GM18502 (cell line): Measurements from ENCODE around the gene SLCO1B1.
"Not testable (repeated sequence)": the region's sequence is repeated elsewhere in the genome, so short reads cannot be mapped to it uniquely, and the experiment has no call there.

Experiments
- ATAC-seq: cut with Tn5 transposase; IDR thresholded peaks from one replicate; pipeline ENCODE4 v1.9.1; 2021; ENCODE audit warnings: mild to moderate bottlenecking; ENCODE audit not compliant: unreplicated experiment, poor library complexity

Gene SLCO1B1

GRCh38 chr12:21130998-21131397 lies at the start of gene SLCO1B1:
SLCO1B1 (plus strand) TSS chr12:21131194; CDS start chr12:21141575, 10,381 bp downstream.
- no peak for ATAC-seq

GRCh38 chr12:21084753-21085152 lies 46.2 kb upstream of the SLCO1B1 start:
- not testable (repeated sequence) for ATAC-seq

GRCh38 chr12:21111732-21112131 lies 19.3 kb upstream of the SLCO1B1 start:
- no peak for ATAC-seq

GRCh38 chr12:21113266-21113665 lies 17.7 kb upstream of the SLCO1B1 start:
- ATAC-seq, result no peak

- ATAC-seq, result no peak
Measured at GRCh38 chr12:21117995-21118394, 13.0 kb upstream of the SLCO1B1 start.

GRCh38 chr12:21118760-21119159 lies 12.2 kb upstream of the SLCO1B1 start:
- no peak for ATAC-seq

GRCh38 chr12:21129351-21129750 lies 1.6 kb upstream of the SLCO1B1 start:
- ATAC-seq, result no peak

GRCh38 chr12:21129906-21130305 lies 1.1 kb upstream of the SLCO1B1 start:
- ATAC-seq, result no peak

GRCh38 chr12:21137318-21137999 lies 6.5 kb downstream of the SLCO1B1 start:
- ATAC-seq, result not testable (repeated sequence)

- ATAC-seq, result no peak
Measured at GRCh38 chr12:21138016-21138415, 7.0 kb downstream of the SLCO1B1 start.

- no peak for ATAC-seq
Measured at GRCh38 chr12:21144309-21144708, 13.3 kb downstream of the SLCO1B1 start.

- not testable (repeated sequence) for ATAC-seq
Measured at GRCh38 chr12:21149861-21150260, 18.9 kb downstream of the SLCO1B1 start.

- no peak for ATAC-seq
Measured at GRCh38 chr12:21151184-21151583, 20.2 kb downstream of the SLCO1B1 start.

GRCh38 chr12:21155522-21156351 lies 24.7 kb downstream of the SLCO1B1 start:
- ATAC-seq, result no peak

- ATAC-seq, result no peak
Measured at GRCh38 chr12:21165048-21165447, 34.1 kb downstream of the SLCO1B1 start.

GRCh38 chr12:21169878-21170472 lies 39.0 kb downstream of the SLCO1B1 start:
- peak; percentile 85 for ATAC-seq

GRCh38 chr12:21172079-21172478 lies 41.1 kb downstream of the SLCO1B1 start:
- no peak for ATAC-seq

GRCh38 chr12:21183721-21184275 lies 52.8 kb downstream of the SLCO1B1 start:
- ATAC-seq, result no peak

- no peak for ATAC-seq
Measured at GRCh38 chr12:21190016-21190415, 59.0 kb downstream of the SLCO1B1 start.

GRCh38 chr12:21214433-21214832 lies 83.4 kb downstream of the SLCO1B1 start:
- not testable (repeated sequence) for ATAC-seq

- ATAC-seq, result no peak
Measured at GRCh38 chr12:21219206-21219605, 88.2 kb downstream of the SLCO1B1 start.
